Measurements from ENCODE around the gene CDYL. TPM values are rescaled to one million over a fixed set of nuclear protein-coding genes. Genes with fewer than 3 reads are reported as not detected.

CDYL gene
- total RNA-seq, 4 donors from 2014 or later, result 42.2 to 70.6 (median 49.0) TPM

DNA sequence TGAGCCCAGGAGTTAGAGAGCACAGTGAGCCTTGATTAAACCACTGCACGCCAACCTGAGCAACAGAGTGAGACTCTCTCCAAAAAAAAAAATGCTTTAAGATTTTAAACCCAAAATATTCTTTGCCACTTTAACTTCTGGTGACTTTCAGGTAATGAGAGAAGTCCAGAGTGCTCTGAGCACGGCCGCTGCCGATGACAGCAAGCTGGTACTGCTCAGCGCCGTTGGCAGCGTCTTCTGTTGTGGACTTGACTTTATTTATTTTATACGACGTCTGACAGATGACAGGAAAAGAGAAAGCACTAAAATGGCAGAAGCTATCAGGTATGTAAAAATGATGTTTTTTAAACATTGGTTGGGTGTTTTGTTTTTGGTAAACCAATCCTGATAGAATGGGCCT is 161.2 kb downstream of the CDYL start:
- TF ChIP-seq POLR2A (IDR thresholded peaks at IDR 0.05), result no peak
- TF ChIP-seq, protein P1, sequence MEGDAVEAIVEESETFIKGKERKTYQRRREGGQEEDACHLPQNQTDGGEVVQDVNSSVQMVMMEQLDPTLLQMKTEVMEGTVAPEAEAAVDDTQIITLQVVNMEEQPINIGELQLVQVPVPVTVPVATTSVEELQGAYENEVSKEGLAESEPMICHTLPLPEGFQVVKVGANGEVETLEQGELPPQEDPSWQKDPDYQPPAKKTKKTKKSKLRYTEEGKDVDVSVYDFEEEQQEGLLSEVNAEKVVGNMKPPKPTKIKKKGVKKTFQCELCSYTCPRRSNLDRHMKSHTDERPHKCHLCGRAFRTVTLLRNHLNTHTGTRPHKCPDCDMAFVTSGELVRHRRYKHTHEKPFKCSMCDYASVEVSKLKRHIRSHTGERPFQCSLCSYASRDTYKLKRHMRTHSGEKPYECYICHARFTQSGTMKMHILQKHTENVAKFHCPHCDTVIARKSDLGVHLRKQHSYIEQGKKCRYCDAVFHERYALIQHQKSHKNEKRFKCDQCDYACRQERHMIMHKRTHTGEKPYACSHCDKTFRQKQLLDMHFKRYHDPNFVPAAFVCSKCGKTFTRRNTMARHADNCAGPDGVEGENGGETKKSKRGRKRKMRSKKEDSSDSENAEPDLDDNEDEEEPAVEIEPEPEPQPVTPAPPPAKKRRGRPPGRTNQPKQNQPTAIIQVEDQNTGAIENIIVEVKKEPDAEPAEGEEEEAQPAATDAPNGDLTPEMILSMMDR (IDR thresholded peaks at IDR 0.05), result no peak
- Histone ChIP-seq H3K4me3 (no peak overlapping the region), H3K9me3 (no peaks in the 10 kb centered on the region), H3K4me1 (peaks cover 25% of the 10 kb centered on the region), H3K27me3 (no peaks in the 10 kb centered on the region), H3K36me3 (peaks cover 3% of the 10 kb centered on the region), H3K27ac (no peak overlapping the region)
- DNase-seq (ENCODE audit: low spot score in 2 of 2), result no peak
- WGBS, result 94% methylated on average over 9 of the region's 9 CpGs

DNA sequence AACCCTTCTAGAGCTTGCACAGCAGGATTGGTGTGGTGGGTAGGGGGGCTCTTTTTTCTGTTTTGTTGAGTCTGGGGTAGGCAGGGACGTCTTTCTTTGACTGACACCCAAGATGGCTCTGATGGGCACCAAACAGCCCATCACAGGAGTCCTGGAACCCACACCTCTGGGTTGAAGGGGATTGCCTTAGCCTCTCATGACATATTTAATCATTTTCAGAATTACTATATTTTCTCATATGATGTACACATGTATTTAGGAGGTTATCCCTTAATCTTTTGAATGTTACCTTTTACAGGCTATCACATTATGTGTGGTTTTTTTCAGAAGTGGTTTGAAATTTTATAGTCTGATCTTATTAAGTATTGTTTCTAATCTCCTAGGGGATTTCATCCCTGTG is 163.0 kb downstream of the CDYL start:
- H3K36me3 ChIP-seq, result peaks cover 4% of the 10 kb centered on the region
- no peaks in the 10 kb centered on the region for H3K9me3 ChIP-seq
- DNase-seq (ENCODE audit: low spot score in 2 of 2), result no peak
- 82% methylated on average over 1 of the region's 1 CpG for WGBS
- TF ChIP-seq EP300 (IDR thresholded peaks at IDR 0.05), result no peak
- TF ChIP-seq POLR2AphosphoS5 (IDR thresholded peaks at IDR 0.05), result no peak
- TF ChIP-seq POLR2A (IDR thresholded peaks at IDR 0.05), result no peak
- TF ChIP-seq, protein P1 (IDR thresholded peaks at IDR 0.05), result no peak
- peaks cover 28% of the 10 kb centered on the region for H3K4me1 ChIP-seq
- no peaks in the 10 kb centered on the region for H3K27me3 ChIP-seq
- no peak overlapping the region for H3K4me3 ChIP-seq
- H3K27ac ChIP-seq, result no peak overlapping the region

DNA sequence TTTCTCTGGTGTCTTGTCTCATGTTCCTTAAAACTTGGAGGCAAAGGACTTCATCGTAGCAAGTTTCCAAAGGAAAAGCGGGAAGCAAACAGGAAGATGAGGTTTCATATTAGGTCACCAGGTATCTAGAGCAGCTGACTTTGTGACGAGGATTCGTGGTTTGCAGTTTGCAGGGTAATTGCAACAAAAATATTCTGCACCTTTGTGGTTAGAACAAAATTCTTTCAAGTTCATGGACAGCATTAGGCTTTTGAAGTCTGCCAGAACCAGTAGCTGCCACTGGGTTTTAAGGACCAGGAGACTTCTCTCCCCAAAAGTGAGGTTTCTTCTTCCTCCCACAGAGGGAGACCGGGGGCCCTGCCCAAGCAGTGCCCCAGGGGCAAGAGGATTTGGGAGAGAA is 164.2 kb downstream of the CDYL start:
- Histone ChIP-seq H3K27ac (no peak overlapping the region), H3K27me3 (no peaks in the 10 kb centered on the region), H3K4me3 (no peak overlapping the region), H3K9me3 (no peaks in the 10 kb centered on the region), H3K36me3 (peaks cover 15% of the 10 kb centered on the region), H3K4me1 (peaks cover 28% of the 10 kb centered on the region)
- whole genome bisulfite sequencing, result 84% methylated on average over 5 of the region's 5 CpGs
- TF ChIP-seq POLR2A (IDR thresholded peaks at IDR 0.05), result no peak
- no peak for DNase-seq (ENCODE audit: low spot score in 2 of 2)

DNA sequence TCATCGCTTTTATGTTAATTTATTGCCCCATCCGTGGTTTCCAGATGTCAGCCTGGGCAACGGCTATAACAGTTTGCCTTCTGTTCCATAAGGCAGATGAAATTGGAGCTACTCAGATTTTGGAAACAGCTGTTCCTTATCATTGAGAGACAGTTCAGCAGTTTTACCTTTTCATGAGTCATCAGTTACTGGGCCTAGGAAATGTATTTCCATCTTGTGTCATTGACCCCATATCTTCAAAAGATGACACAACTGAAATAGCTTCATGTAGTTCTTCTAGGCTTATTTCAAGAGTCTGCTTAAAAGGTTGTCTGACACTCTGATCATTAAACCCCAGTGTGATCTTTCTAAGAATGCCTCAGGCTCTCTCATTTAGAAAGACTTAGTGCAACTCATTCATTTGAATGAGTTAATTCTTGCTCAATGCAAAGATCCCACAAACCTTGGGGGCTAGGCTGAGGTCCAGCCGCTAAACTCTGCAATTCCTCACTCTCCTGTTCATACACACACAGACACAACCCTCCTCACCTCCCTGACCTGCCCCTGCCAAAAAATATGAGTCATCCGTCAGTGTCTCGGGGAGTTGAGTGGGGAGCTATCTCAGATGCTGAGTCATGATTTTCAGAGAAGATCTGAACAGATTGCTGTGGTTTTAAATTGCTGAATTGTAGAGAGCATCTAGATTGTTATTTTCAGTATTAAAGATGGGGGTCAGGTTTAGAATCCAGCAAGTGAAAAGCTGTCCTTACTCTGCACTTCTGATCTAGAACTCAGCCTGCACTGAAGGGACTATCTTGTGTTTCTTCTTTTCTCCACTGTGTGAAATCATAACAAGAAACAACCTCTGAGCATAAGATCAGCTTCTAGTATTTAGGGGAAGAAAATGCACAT is 165.8 kb downstream of the CDYL start:
- DNase-seq (ENCODE audit: low spot score in 2 of 2), result no peak
- H3K4me1 ChIP-seq, result peaks cover 25% of the 10 kb centered on the region
- H3K36me3 ChIP-seq, result peaks cover 28% of the 10 kb centered on the region
- 23% methylated on average over 6 of the region's 6 CpGs for WGBS
- H3K9me3 ChIP-seq, result no peaks in the 10 kb centered on the region
- H3K4me3 ChIP-seq, result no peak overlapping the region
- no peak for TF ChIP-seq EP300 (IDR thresholded peaks at IDR 0.05)
- TF ChIP-seq, protein P1 (IDR thresholded peaks at IDR 0.05), result no peak
- no peak for TF ChIP-seq POLR2AphosphoS5 (IDR thresholded peaks at IDR 0.05)
- TF ChIP-seq POLR2A (IDR thresholded peaks at IDR 0.05), result no peak
- no peak overlapping the region for H3K27ac ChIP-seq
- H3K27me3 ChIP-seq, result no peaks in the 10 kb centered on the region

DNA sequence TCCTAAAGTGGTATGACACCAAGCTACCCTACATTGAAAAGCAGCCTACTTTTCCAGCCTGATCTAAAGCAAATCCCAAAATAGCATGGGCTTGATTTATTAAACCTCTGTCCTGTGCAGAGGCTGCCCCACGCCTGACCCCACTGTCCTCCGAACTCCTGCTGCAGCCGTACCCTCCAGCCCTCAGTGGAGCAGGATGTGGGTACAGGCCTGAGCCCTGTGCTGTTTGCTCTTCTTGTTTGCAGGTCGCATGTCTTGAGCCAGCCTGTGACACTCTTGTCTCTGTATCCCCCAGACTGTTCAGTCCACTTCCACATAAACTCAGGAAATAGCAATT is 166.4 kb downstream of the CDYL start:
- H3K4me3 ChIP-seq, result no peak overlapping the region
- H3K36me3 ChIP-seq, result peaks cover 30% of the 10 kb centered on the region
- WGBS, result 78% methylated on average over 4 of the region's 4 CpGs
- no peak overlapping the region for H3K27ac ChIP-seq
- no peaks in the 10 kb centered on the region for H3K27me3 ChIP-seq
- no peaks in the 10 kb centered on the region for H3K9me3 ChIP-seq
- peaks cover 25% of the 10 kb centered on the region for H3K4me1 ChIP-seq
- no peak for DNase-seq (ENCODE audit: low spot score in 2 of 2)
- TF ChIP-seq EP300 (IDR thresholded peaks at IDR 0.05) (no peak), POLR2A (IDR thresholded peaks at IDR 0.05) (no peak), POLR2AphosphoS5 (IDR thresholded peaks at IDR 0.05) (no peak)
- TF ChIP-seq, protein P1 (IDR thresholded peaks at IDR 0.05), result no peak

Data from suprapubic skin (tissue), 4 donors.